Measurements from ENCODE around the gene LRRC75A. TPM values are rescaled to one million over a fixed set of nuclear protein-coding genes. Genes with fewer than 3 reads are reported as not detected.

The LRRC75A gene
- total RNA-seq, 1 experiment from 2014 or later = 15.8 TPM

DNA sequence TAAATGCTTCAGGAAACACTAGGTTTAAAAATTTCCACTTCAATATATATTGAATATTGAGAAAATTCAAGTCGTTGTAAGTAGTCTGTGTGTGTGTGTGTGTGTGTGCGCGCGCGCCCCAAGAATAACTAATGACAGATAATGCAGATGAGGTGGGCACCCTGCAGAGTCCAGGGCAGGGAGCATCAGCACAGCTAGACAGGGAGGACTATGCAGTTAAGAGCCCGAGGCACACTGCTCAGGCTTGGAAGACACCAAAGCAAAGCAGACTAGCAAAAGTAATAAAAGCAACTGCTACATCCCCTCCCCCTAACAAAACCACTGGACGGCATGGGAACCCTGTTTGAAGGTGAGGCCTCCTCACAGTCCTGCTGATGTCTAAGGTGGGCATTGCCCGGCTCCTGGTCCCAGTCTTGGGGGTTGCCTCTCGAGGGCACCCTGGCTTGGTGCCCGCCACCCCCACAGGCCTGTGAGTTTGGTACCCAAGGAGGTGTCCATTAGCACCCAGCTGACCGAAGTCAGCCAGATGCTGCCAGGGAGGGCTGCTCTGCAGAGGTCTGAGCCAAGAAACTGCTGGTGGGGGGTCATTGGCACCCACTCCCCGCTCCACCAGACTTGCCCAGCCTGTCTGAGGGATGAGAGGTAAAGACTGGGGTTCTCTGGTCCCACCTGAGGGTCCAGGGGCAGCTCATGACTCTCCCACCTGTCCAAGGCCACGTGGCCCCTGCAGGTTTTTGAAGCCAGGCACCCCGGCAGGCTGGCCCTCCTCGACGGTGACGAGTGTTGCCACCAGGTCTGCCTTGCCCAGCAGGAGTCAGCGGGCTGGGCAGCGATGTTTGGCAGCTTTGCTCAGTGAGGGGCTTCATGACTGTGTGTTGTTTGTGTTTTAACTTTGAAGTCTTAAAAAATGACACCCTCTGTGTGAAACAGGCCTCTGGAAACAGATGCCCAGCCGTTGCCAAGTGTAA, 18.7 kb downstream of the LRRC75A start:
- Histone ChIP-seq H3K27ac (no peak overlapping the region), H3K9me2 (ENCODE audit: insufficient read depth) (no peaks in the 10 kb centered on the region), H3K4me2 (no peak overlapping the region), H2AFZ (no peak overlapping the region), H3K4me3 (no peak overlapping the region), H3K36me3 (ENCODE audit: low read depth) (no peaks in the 10 kb centered on the region), H3K4me1 (replicated peaks; ENCODE audit: insufficient read depth) (no peaks in the 10 kb centered on the region), H3K9me3 (ENCODE audit: insufficient read depth, low read depth) (no peaks in the 10 kb centered on the region), H3K27me3 (ENCODE audit: insufficient read depth, low read depth) (no peaks in the 10 kb centered on the region), H4K20me1 (ENCODE audit: insufficient read depth) (no peaks in the 10 kb centered on the region), H3F3A (ENCODE audit: insufficient read depth, low read depth) (no peaks in the 10 kb centered on the region), H3K79me2 (ENCODE audit: low read depth) (no peaks in the 10 kb centered on the region)
- no peak for DNase-seq
- no peak for TF ChIP-seq EZH2 (IDR thresholded peaks at IDR 0.05; ENCODE audit: low read depth)
- no peak for TF ChIP-seq CTCF (conservative IDR thresholded peaks at IDR 0.05)
- ChIA-PET POLR2A (ENCODE audit: unreplicated experiment) (no interaction called here), CTCF (interaction anchor here (0.5 kb wide), 1 partner anchor 20 kb away, joined by 3 read pairs; no protein-coding TSS in a partner anchor)
- intact Hi-C loops (cut with micrococcal nuclease; ENCODE audit: unreplicated experiment) = no loop called here
- BruUV-seq (replicated peaks) = no TSS peak

DNA sequence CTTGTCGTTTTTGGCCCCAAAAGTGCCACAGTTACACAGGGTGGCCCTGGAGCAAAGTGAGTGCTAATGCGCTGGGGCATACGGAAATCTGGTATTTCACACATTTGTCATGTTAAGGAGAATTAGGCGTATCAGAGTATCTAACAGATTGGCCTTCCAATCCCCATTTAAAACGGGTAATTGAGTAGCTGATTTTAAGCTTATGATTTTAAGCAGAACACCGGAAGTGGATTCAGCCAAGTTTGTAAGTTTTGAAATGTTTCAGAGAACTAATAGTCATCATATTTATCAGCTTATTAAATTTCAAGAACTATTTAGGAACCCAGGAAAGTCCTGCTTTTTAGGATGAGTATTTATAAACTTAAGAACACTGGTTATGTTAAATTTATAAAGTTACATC, 19.5 kb downstream of the LRRC75A start:
- no peak overlapping the region for H2AFZ ChIP-seq
- ChIA-PET POLR2A (ENCODE audit: unreplicated experiment) (no interaction called here), CTCF (no interaction called here)
- no peaks in the 10 kb centered on the region for H3K27me3 ChIP-seq (ENCODE audit: insufficient read depth, low read depth)
- TF ChIP-seq EZH2 (IDR thresholded peaks at IDR 0.05; ENCODE audit: low read depth) (no peak), CTCF (conservative IDR thresholded peaks at IDR 0.05) (no peak)
- no peaks in the 10 kb centered on the region for H3K4me1 ChIP-seq (replicated peaks; ENCODE audit: insufficient read depth)
- no peak overlapping the region for H3K4me3 ChIP-seq
- no peak for DNase-seq
- no peak overlapping the region for H3K27ac ChIP-seq
- no peak overlapping the region for H3K4me2 ChIP-seq
- no peaks in the 10 kb centered on the region for H3K9me2 ChIP-seq (ENCODE audit: insufficient read depth)
- H3K79me2 ChIP-seq (ENCODE audit: low read depth) = no peaks in the 10 kb centered on the region
- no peaks in the 10 kb centered on the region for H3F3A ChIP-seq (ENCODE audit: insufficient read depth, low read depth)
- no TSS peak for BruUV-seq (replicated peaks)
- no peaks in the 10 kb centered on the region for H4K20me1 ChIP-seq (ENCODE audit: insufficient read depth)
- no peaks in the 10 kb centered on the region for H3K9me3 ChIP-seq (ENCODE audit: insufficient read depth, low read depth)
- H3K36me3 ChIP-seq (ENCODE audit: low read depth) = no peaks in the 10 kb centered on the region
- intact Hi-C loops (cut with micrococcal nuclease; ENCODE audit: unreplicated experiment) = no loop called here

DNA sequence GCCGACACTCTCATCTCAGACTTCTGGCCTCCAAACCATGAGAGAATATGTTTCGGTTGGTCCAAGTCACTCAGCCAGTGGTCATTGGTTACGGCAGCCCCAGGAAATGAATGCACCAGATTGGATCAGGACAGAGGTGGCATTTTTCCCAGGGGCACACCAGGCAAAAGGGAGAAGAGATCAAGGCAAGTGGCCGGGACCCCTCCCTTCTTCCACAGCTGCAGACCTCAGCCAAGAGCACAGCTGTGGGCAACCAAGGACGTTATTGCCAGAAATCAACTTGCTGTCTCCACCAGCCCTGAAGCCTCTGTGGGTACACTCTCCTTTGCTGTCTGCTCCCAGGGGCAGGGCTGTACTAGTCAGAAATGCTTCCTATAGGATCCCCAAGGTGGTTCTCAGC, 20.7 kb downstream of the LRRC75A start:
- no peak for DNase-seq
- ChIA-PET POLR2A (ENCODE audit: unreplicated experiment) (interaction anchor here (0.6 kb wide), 1 partner anchor 111 kb away, joined by 4 read pairs; no protein-coding TSS in a partner anchor), CTCF (no interaction called here)
- Histone ChIP-seq H3K9me2 (ENCODE audit: insufficient read depth) (no peaks in the 10 kb centered on the region), H3K27ac (no peak overlapping the region), H4K20me1 (ENCODE audit: insufficient read depth) (no peaks in the 10 kb centered on the region), H3K4me3 (no peak overlapping the region), H3K9me3 (ENCODE audit: insufficient read depth, low read depth) (no peaks in the 10 kb centered on the region), H3K36me3 (ENCODE audit: low read depth) (no peaks in the 10 kb centered on the region), H3K4me1 (replicated peaks; ENCODE audit: insufficient read depth) (no peaks in the 10 kb centered on the region), H3F3A (ENCODE audit: insufficient read depth, low read depth) (no peaks in the 10 kb centered on the region), H3K4me2 (no peak overlapping the region), H3K27me3 (ENCODE audit: insufficient read depth, low read depth) (no peaks in the 10 kb centered on the region), H2AFZ (no peak overlapping the region), H3K79me2 (ENCODE audit: low read depth) (no peaks in the 10 kb centered on the region)
- no TSS peak for BruUV-seq (replicated peaks)
- intact Hi-C loops (cut with micrococcal nuclease; ENCODE audit: unreplicated experiment) = no loop called here
- TF ChIP-seq CTCF (conservative IDR thresholded peaks at IDR 0.05) (no peak), EZH2 (IDR thresholded peaks at IDR 0.05; ENCODE audit: low read depth) (no peak)
